CD4-positive, alpha-beta T cell treated with Interleukin-4 for 1 hour (primary cell): Measurements from ENCODE around the gene HK3.
"Not testable (repeated sequence)": the region's sequence is repeated elsewhere in the genome, so short reads cannot be mapped to it uniquely, and the experiment has no call there.

Source experiments
- DNase-seq, 2 donors: peaks; one replicate each; pipeline ENCODE4 v3.0.0-alpha.2; 2020 to 2022

The HK3 gene

GRCh38 chr5:176882567-176882903 lies 16.6 kb downstream of the HK3 start:
- DNase-seq: no peak

GRCh38 chr5:176881816-176882566 lies 17.2 kb downstream of the HK3 start:
- no peak for DNase-seq

- no peak for DNase-seq
Measured at GRCh38 chr5:176881021-176881749, 18.0 kb downstream of the HK3 start.

GRCh38 chr5:176880366-176881020 lies 18.7 kb downstream of the HK3 start:
- DNase-seq: no peak

- DNase-seq: no peak
Measured at GRCh38 chr5:176879663-176880361, 19.3 kb downstream of the HK3 start.

- DNase-seq: no peak
Measured at GRCh38 chr5:176878906-176879662, 20.1 kb downstream of the HK3 start.

- DNase-seq: no peak
Measured at GRCh38 chr5:176878463-176878862, 20.7 kb downstream of the HK3 start.

GRCh38 chr5:176877793-176878331 lies 21.3 kb downstream of the HK3 start:
- DNase-seq: no peak

GRCh38 chr5:176876506-176877431 lies 22.4 kb downstream of the HK3 start:
- no peak for DNase-seq

GRCh38 chr5:176875783-176876505 lies 23.2 kb downstream of the HK3 start:
- no peak for DNase-seq

GRCh38 chr5:176875014-176875550 lies 24.1 kb downstream of the HK3 start:
- DNase-seq: no peak

GRCh38 chr5:176874198-176874780 lies 24.9 kb downstream of the HK3 start:
- DNase-seq: no peak

GRCh38 chr5:176873541-176874172 lies 25.5 kb downstream of the HK3 start:
- DNase-seq: no peak

GRCh38 chr5:176873011-176873410 lies 26.1 kb downstream of the HK3 start:
- DNase-seq: not testable (repeated sequence)

GRCh38 chr5:176872586-176872985 lies 26.6 kb downstream of the HK3 start:
- DNase-seq: not testable (repeated sequence)

GRCh38 chr5:176870644-176871043 lies 28.5 kb downstream of the HK3 start:
- DNase-seq: not testable (repeated sequence)

GRCh38 chr5:176870110-176870591 lies 29.0 kb downstream of the HK3 start:
- no peak for DNase-seq

- DNase-seq: no peak
Measured at GRCh38 chr5:176869501-176870109, 29.5 kb downstream of the HK3 start.

- DNase-seq: no peak
Measured at GRCh38 chr5:176868731-176869130, 30.4 kb downstream of the HK3 start.
